Glutamatergic neuron (in vitro differentiated cells): ENCODE measurements around the gene RASL10A. TPM values are rescaled to one million over a fixed set of nuclear protein-coding genes. Genes with fewer than 3 reads are reported as not detected.

Experiments
- DNase-seq: peaks from one replicate; pipeline ENCODE4 v3.0.0; 2022
- H3K27ac Mint-ChIP-seq: one replicate; pipeline ENCODE4 v1.8.0; 2020; ENCODE audit warnings: mild to moderate bottlenecking, mixed read lengths, inconsistent platforms; ENCODE audit not compliant: unreplicated experiment
- H3K27me3 Mint-ChIP-seq: one replicate; pipeline ENCODE4 v1.8.0; 2020; ENCODE audit warnings: mild to moderate bottlenecking, moderate library complexity, mixed read lengths, inconsistent platforms; ENCODE audit not compliant: unreplicated experiment
- H3K36me3 Mint-ChIP-seq: one replicate; pipeline ENCODE4 v1.8.0; 2020; ENCODE audit warnings: mild to moderate bottlenecking, mixed read lengths, inconsistent platforms; ENCODE audit not compliant: unreplicated experiment
- H3K4me1 Mint-ChIP-seq: one replicate; pipeline ENCODE4 v1.8.0; 2020; ENCODE audit warnings: mild to moderate bottlenecking, low read depth, mixed read lengths, inconsistent platforms; ENCODE audit not compliant: unreplicated experiment
- H3K4me3 Mint-ChIP-seq: one replicate; pipeline ENCODE4 v1.8.0; 2020; ENCODE audit warnings: mild to moderate bottlenecking, mixed read lengths, inconsistent platforms; ENCODE audit not compliant: unreplicated experiment
- H3K9me3 Mint-ChIP-seq: one replicate; pipeline ENCODE4 v1.8.0; 2020; ENCODE audit warnings: mild to moderate bottlenecking, moderate library complexity, mixed read lengths, inconsistent platforms; ENCODE audit not compliant: unreplicated experiment
- CTCF ChIP-seq: fragments of 200-600 bp; sonication (generic); IDR thresholded peaks from one replicate; pipeline ENCODE4 v1.5.0; 2021; ENCODE audit not compliant: partially characterized antibody, unreplicated experiment
- total RNA-seq: library from RNA; stranded (reverse); fragmentation: NEBNext Ultra II Directional; extraction: Animal tissue kit (Norgen Biotek cat#: 25700); gene quantifications from one replicate; pipeline ENCODE4 v1.2.1, GENCODE V29; 2021; ENCODE audit not compliant: unreplicated experiment

Gene RASL10A
- total RNA-seq, 1 donor from 2014 or later, result 1.3 TPM

DNA sequence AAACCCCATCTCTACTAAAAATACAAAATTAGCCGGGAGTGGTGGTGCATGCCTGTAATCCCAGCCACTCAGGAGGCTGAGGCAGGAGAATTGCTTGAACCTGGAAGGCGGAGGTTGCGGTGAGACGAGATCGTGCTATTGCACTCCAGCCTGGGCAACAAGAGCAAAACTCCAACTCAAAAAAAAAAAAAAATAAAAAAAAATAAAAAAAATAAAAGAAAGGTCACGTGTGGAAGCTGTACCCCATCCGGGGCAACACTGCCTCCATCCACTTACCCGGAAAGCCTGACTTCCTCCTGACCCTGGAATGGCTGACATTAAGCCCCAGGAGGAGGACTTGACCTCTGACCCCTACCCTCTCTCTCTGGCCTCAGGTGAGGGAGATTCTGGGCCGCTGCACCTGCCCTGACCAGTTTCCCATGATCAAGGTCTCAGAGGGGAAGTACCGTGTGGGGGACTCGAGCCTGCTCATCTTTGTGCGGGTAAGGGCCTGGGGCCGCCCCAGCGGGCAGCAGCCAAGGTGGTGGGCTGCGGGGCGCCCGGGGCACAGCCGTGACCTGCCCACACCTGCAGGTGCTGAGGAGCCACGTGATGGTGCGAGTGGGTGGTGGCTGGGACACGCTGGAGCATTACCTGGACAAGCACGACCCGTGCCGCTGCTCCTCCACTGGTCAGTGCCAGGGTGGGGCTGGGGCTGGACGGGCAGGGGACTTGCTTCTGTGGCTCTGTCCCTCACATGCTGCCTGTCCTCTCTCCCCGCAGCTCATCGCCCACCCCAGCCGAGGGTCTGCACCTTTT is 5.2 kb downstream of the RASL10A start:
- Mint-ChIP-seq H3K27me3 (peaks cover 14% of the 10 kb centered on the region), H3K36me3 (peaks cover 6% of the 10 kb centered on the region), H3K27ac (no peak overlapping the region), H3K9me3 (peaks cover 7% of the 10 kb centered on the region), H3K4me1 (peaks cover 13% of the 10 kb centered on the region), H3K4me3 (no peak overlapping the region)
- DNase-seq, result no peak
- no peak for TF ChIP-seq CTCF

- peaks cover 12% of the 10 kb centered on the region for H3K4me1 Mint-ChIP-seq
- no peak for DNase-seq
- peaks cover 13% of the 10 kb centered on the region for H3K27me3 Mint-ChIP-seq
- TF ChIP-seq CTCF, result no peak
- peaks cover 6% of the 10 kb centered on the region for H3K36me3 Mint-ChIP-seq
- H3K9me3 Mint-ChIP-seq, result peaks cover 10% of the 10 kb centered on the region
- no peak overlapping the region for H3K4me3 Mint-ChIP-seq
- H3K27ac Mint-ChIP-seq, result no peak overlapping the region
Measured at GRCh38 chr22:29309332-29310064, 6.0 kb downstream of the RASL10A start.

DNA sequence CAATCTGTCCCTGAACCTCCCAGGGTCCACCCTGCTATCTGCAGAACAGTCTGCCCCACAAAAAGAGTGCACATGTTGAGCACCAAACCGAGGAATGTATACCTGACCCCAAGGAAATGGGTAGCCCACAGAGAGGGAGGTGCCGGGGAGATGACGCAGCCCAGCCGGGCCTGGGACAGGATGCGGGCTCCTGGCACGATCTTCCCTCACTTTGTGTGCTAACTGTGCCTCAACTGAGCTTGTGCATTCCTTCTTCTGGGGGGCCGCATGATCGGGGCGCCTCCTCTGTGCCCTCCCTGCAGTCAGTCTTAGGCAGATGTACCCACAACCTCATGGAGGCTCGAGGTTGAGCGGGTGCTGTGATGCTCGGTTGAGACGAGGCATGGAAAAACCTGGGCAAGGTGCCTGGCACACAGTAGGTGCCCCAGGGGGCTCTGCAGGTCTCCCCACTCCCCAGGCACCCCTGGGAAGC is 6.7 kb downstream of the RASL10A start:
- TF ChIP-seq CTCF, result no peak
- Mint-ChIP-seq H3K9me3 (peaks cover 7% of the 10 kb centered on the region), H3K36me3 (no peaks in the 10 kb centered on the region), H3K4me1 (peaks cover 5% of the 10 kb centered on the region), H3K27ac (no peak overlapping the region), H3K4me3 (no peak overlapping the region), H3K27me3 (peaks cover 8% of the 10 kb centered on the region)
- DNase-seq, result no peak

- Mint-ChIP-seq H3K9me3 (peaks cover 7% of the 10 kb centered on the region), H3K27me3 (peaks cover 6% of the 10 kb centered on the region), H3K4me1 (peaks cover 2% of the 10 kb centered on the region), H3K36me3 (no peaks in the 10 kb centered on the region), H3K27ac (no peak overlapping the region), H3K4me3 (no peak overlapping the region)
- no peak for TF ChIP-seq CTCF
- DNase-seq, result no peak
Measured at GRCh38 chr22:29308148-29308790, 7.2 kb downstream of the RASL10A start.
